A549 (cell line): ENCODE data around the gene VLDLR. TPM values are rescaled to one million over a fixed set of nuclear protein-coding genes. Genes with fewer than 3 reads are reported as not detected.

Source experiments
- ATAC-seq, 2 experiments: fragments of 200-7000 bp in 1 of 2; fragments of >200 bp in 1 of 2; cut with Nextera tagmentation in 1 of 2; cut with Tn5 transposase in 1 of 2; 3 replicates each; pipeline versions ENCODE4 v1.8.0 to v1.9.1; 2018 to 2020; ENCODE audit warnings: mild to moderate bottlenecking in 1 of 2, moderate library complexity in 1 of 2
- CTCF ChIA-PET: fragments of 300-600 bp; sonication (Branson Sonifier 250); formaldehyde crosslinking; extraction: SDS; loops from one replicate; lab custom pipeline; 2021; ENCODE audit warnings: antibody characterized with exemption, inconsistent platforms; lab: Yijun Ruan, JAX
- POLR2A ChIA-PET: fragments of 350-600 bp; formaldehyde crosslinking; extraction: SDS; loops from one replicate; lab custom pipeline; 2021; ENCODE audit warnings: antibody characterized with exemption, inconsistent platforms; lab: Yijun Ruan, JAX
- DNase-seq, 2 experiments: peaks; one replicate each; pipeline versions ENCODE4 v3.0.0 to v3.0.0-alpha.2; 2011 to 2016; ENCODE audit warnings: low read depth in 1 of 2, low spot score in 1 of 2
- FAIRE-seq: peaks from 2 replicates; lab custom pipeline; 2011; peaks lifted over from hg19 to GRCh38; lab: Jason Lieb, UNC
- H3K27ac ChIP-seq, 2 experiments: fragments of >200 bp; sonication (Bioruptor Twin); formaldehyde crosslinking; 3 replicates each; pipeline ENCODE4 v1.5.1; 2016 to 2017
- H3K4me1 ChIP-seq: fragments of >200 bp; sonication (Bioruptor Twin); formaldehyde crosslinking; 3 replicates; pipeline ENCODE4 v1.6.1; 2016
- H3K4me2 ChIP-seq: fragments of >200 bp; sonication (Bioruptor Twin); formaldehyde crosslinking; 3 replicates; pipeline ENCODE4 v1.6.1; 2016
- H3K4me3 ChIP-seq: fragments of >200 bp; sonication (Bioruptor Twin); formaldehyde crosslinking; 3 replicates; pipeline ENCODE4 v1.5.1; 2016
- H3K9me3 ChIP-seq: fragments of >200 bp; sonication (Bioruptor Twin); formaldehyde crosslinking; 3 replicates; pipeline ENCODE4 v1.6.1; 2016
- JUNB ChIP-seq: fragments of >200 bp; sonication (Bioruptor Twin); formaldehyde crosslinking; IDR thresholded peaks from 2 replicates; pipeline ENCODE4 v1.6.1; 2016
- MYC ChIP-seq: IDR thresholded peaks from 2 replicates; pipeline ENCODE4 v1.6.1; 2012; ENCODE audit warnings: mild to moderate bottlenecking, inconsistent platforms, low read length, improper control_type of control experiment, borderline replicate concordance
- NFE2L2 ChIP-seq: fragments of 150-350 bp; conservative IDR thresholded peaks from 2 replicates; pipeline ENCODE4 v1.6.1; 2014; ENCODE audit warnings: low read length
- POLR2A ChIP-seq: IDR thresholded peaks from 2 replicates; pipeline ENCODE4 v1.6.1; 2012; ENCODE audit warnings: mild to moderate bottlenecking, low read length
- RAD21 ChIP-seq, 2 experiments: fragments of >200 bp in 1 of 2; sonication (Bioruptor Twin) in 1 of 2; formaldehyde crosslinking in 1 of 2; IDR thresholded peaks in 1 of 2; conservative IDR thresholded peaks in 1 of 2; 2 replicates in 1 of 2; 3 replicates in 1 of 2; pipeline ENCODE4 v1.6.1; 2012 to 2018; ENCODE audit warnings: inconsistent platforms in 1 of 2
- TP53 ChIP-seq: fragments of 250-450 bp; sonication (Bioruptor Pico); IDR thresholded peaks from 2 replicates; pipeline ENCODE4 v1.5.0; 2021; ENCODE audit warnings: mild to moderate bottlenecking, moderate library complexity
- ZC3H11A ChIP-seq: fragments of 450-650 bp; IDR thresholded peaks from 2 replicates; pipeline ENCODE4 v1.6.1; 2014; ENCODE audit warnings: antibody characterized with exemption, mild to moderate bottlenecking
- ZFP36 ChIP-seq: fragments of 450-650 bp; IDR thresholded peaks from 2 replicates; pipeline ENCODE4 v1.6.1; 2014; ENCODE audit warnings: borderline replicate concordance; ENCODE audit not compliant: partially characterized antibody
- ZSCAN20 ChIP-seq: fragments of 250-450 bp; sonication (Bioruptor Pico); IDR thresholded peaks from 2 replicates; pipeline ENCODE4 v1.8.0; 2022; ENCODE audit warnings: mild to moderate bottlenecking, moderate library complexity
- WGBS: methylation state at CpG from one replicate; pipeline ENCODE4 v1.1.6; 2017; ENCODE audit errors: missing lambda C conversion rate; 5-methylcytosine and 5-hydroxymethylcytosine counted together
- polyA plus RNA-seq, 4 experiments: library from polyadenylated mRNA; depleted of rRNA in 3 of 4; stranded (reverse); fragments of >200 nt; fragmentation: RNase III in 1 of 4; extraction: RNeasy Plus Mini Kit Qiagen cat#74134 plus additional on column Dnase treatment in 1 of 4; gene quantifications; 2 replicates in 3 of 4; 3 replicates in 1 of 4; pipeline ENCODE4 v1.2.3, GENCODE V29; 2011 to 2017
- TF ChIP-seq, protein P1 (sequence below): fragments of >200 bp; sonication (Bioruptor Twin); formaldehyde crosslinking; IDR thresholded peaks from 3 replicates; pipeline ENCODE4 v1.5.1; 2016
- TF ChIP-seq, protein P2 (sequence below): IDR thresholded peaks from 2 replicates; pipeline ENCODE4 v1.6.1; 2012
- TF ChIP-seq, protein P3 (sequence below): fragments of >200 bp; sonication (Bioruptor Twin); formaldehyde crosslinking; IDR thresholded peaks from 3 replicates; pipeline ENCODE4 v1.6.1; 2016
- TF ChIP-seq, protein P4 (sequence below): fragments of 150-350 bp; IDR thresholded peaks from 2 replicates; pipeline ENCODE4 v1.6.1; 2014; ENCODE audit warnings: low read depth, mild to moderate bottlenecking, low read length

The VLDLR gene
- polyA plus RNA-seq, 2 of the 4 experiments (the other 2 are of a cell fraction), result 27.9 to 49.0 TPM

DNA sequence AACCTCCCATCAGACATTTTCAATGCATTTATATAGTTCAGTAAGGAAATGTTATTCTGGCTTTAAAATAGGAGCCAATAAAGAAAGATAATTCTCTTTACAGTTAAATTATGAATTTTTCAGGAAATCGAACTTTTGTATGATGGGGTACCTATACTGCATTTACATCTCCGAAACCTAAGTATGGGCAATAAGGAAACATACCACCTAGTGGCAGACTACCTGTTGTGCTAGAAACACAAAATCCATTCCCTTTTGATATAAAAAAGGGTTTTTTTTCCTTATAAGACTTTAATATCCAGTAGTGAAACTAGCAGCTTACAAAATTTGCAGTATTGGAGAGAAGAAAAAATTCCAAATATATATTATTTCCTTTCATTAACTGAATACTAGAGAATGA, 21.3 kb upstream of the VLDLR start:
- no peak for ATAC-seq
- ChIA-PET POLR2A (no interaction called here), CTCF (interaction anchor here (0.6 kb wide), 1 partner anchor 10 kb away, joined by 3 read pairs; no protein-coding TSS in a partner anchor)
- FAIRE-seq, result no peak
- Histone ChIP-seq H3K9me3 (no peaks in the 10 kb centered on the region), H3K4me1 (peaks cover 19% of the 10 kb centered on the region), H3K4me2 (no peak overlapping the region), H3K27ac (no peak overlapping the region)
- DNase-seq, result no peak
- WGBS, result 32% methylated on average over 2 of the region's 2 CpGs
- TF ChIP-seq RAD21 (conservative IDR thresholded peaks at IDR 0.05 in 1 of 2, IDR thresholded peaks at IDR 0.05 in 1 of 2), result peak in 1 of 2 experiments; percentile 19; a peak in 1 of 5 replicates
- TF ChIP-seq, protein P1, sequence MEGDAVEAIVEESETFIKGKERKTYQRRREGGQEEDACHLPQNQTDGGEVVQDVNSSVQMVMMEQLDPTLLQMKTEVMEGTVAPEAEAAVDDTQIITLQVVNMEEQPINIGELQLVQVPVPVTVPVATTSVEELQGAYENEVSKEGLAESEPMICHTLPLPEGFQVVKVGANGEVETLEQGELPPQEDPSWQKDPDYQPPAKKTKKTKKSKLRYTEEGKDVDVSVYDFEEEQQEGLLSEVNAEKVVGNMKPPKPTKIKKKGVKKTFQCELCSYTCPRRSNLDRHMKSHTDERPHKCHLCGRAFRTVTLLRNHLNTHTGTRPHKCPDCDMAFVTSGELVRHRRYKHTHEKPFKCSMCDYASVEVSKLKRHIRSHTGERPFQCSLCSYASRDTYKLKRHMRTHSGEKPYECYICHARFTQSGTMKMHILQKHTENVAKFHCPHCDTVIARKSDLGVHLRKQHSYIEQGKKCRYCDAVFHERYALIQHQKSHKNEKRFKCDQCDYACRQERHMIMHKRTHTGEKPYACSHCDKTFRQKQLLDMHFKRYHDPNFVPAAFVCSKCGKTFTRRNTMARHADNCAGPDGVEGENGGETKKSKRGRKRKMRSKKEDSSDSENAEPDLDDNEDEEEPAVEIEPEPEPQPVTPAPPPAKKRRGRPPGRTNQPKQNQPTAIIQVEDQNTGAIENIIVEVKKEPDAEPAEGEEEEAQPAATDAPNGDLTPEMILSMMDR, result peak; percentile 25; the same call in 2 of the 3 replicates
- no peak for TF ChIP-seq TP53 (CRISPR knock-in tag)
- TF ChIP-seq, protein P2, sequence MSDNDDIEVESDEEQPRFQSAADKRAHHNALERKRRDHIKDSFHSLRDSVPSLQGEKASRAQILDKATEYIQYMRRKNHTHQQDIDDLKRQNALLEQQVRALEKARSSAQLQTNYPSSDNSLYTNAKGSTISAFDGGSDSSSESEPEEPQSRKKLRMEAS, result no peak
- TF ChIP-seq MYC, result no peak
- TF ChIP-seq ZC3H11A, result no peak
- TF ChIP-seq, protein P3, sequence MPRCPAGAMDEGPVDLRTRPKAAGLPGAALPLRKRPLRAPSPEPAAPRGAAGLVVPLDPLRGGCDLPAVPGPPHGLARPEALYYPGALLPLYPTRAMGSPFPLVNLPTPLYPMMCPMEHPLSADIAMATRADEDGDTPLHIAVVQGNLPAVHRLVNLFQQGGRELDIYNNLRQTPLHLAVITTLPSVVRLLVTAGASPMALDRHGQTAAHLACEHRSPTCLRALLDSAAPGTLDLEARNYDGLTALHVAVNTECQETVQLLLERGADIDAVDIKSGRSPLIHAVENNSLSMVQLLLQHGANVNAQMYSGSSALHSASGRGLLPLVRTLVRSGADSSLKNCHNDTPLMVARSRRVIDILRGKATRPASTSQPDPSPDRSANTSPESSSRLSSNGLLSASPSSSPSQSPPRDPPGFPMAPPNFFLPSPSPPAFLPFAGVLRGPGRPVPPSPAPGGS, result no peak
- TF ChIP-seq JUNB, result no peak
- TF ChIP-seq, protein P4, sequence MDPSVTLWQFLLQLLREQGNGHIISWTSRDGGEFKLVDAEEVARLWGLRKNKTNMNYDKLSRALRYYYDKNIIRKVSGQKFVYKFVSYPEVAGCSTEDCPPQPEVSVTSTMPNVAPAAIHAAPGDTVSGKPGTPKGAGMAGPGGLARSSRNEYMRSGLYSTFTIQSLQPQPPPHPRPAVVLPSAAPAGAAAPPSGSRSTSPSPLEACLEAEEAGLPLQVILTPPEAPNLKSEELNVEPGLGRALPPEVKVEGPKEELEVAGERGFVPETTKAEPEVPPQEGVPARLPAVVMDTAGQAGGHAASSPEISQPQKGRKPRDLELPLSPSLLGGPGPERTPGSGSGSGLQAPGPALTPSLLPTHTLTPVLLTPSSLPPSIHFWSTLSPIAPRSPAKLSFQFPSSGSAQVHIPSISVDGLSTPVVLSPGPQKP, result no peak
- TF ChIP-seq NFE2L2, result no peak
- no peak for TF ChIP-seq ZFP36
- no peak for TF ChIP-seq ZSCAN20 (CRISPR knock-in tag)
- TF ChIP-seq, all 56 proteins: peak for 2
- H3K4me3 ChIP-seq, result no peak overlapping the region

DNA sequence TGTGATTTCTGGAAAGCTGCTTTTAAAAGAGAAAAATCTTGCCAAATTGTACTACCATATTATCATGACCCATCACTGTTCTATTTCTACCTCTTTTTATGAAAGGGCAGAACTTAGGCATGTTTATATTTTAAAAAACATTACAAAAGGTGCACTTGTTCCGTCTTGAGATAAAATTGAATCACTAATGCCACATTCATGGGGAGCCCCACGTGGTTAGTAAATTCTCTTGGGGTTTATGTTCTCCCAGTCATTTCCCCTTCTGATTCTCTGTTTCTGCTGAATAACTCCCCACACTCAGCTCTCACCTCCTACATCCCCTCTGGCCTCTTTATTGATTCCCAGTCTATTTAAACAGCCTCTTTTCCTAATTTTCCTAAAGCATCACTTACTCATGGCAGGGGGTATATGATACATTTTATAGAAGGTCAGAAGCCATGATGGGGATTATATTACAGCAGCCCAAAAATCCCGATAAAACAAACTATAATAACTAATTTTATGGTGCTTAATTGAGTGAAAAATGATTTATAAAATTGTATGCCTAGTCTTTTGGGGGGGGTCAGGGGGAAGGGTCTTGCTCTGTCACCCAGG, 19.7 kb upstream of the VLDLR start:
- no peak for TF ChIP-seq NFE2L2
- ChIA-PET POLR2A (no interaction called here), CTCF (no interaction called here)
- ATAC-seq (no peak), FAIRE-seq (no peak), DNase-seq (no peak)
- H3K4me2 ChIP-seq, result no peak overlapping the region
- 39% methylated on average over 3 of the region's 3 CpGs for WGBS
- H3K4me3 ChIP-seq, result no peak overlapping the region
- H3K27ac ChIP-seq, result no peak overlapping the region
- H3K4me1 ChIP-seq, result peaks cover 19% of the 10 kb centered on the region
- H3K9me3 ChIP-seq, result no peaks in the 10 kb centered on the region

DNA sequence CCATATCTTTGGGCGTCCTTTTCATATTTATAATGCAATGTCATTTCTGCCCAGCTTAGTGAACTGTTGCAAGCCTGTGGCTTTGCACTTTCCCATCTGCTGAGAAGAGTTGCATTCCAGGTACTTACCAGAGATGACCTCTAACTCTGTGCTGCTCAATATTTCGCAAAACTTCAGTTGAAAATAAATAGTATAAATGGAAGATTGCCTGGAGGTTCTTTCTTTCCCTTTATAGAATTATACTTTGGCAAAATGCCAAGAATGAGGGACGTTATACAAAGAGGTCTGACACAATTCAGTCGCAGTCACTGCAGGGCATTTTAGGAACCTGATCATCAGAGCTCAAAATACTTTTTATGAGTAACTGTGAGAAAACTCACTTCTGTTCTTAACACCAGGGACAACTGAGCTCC, 18.9 kb upstream of the VLDLR start:
- POLR2A ChIA-PET, result interaction anchor here (0.6 to 1.3 kb wide), 2 partner anchors 20 to 272 kb away, joined by 3 read pairs; no protein-coding TSS in a partner anchor
- 0 out of 6 replicates have a peak, but pooled peaks of 1 of the 2 experiments have one; percentile 27 for ATAC-seq
- WGBS, result 9% methylated on average over 4 of the region's 4 CpGs
- peak in 1 of 2 experiments; percentile 14 for DNase-seq
- TF ChIP-seq JUNB, result 0 out of 2 replicates have a peak, but pooled peaks have one; percentile 17
- TF ChIP-seq POLR2A, result no peak
- Histone ChIP-seq H3K4me3 (no peak overlapping the region), H3K9me3 (no peaks in the 10 kb centered on the region), H3K4me1 (peaks cover 19% of the 10 kb centered on the region), H3K4me2 (peak overlapping the region; percentile 53), H3K27ac (no peak overlapping the region)
- CTCF ChIA-PET, result no interaction called here
- no peak for FAIRE-seq
